K562 (cell line): Measurements from ENCODE around the gene RUNX1. TPM values are rescaled to one million over a fixed set of nuclear protein-coding genes. Genes with fewer than 3 reads are reported as not detected.

Source experiments
- CC2D1A ChIP-seq: fragments of 450-650 bp; IDR thresholded peaks from 2 replicates; pipeline ENCODE4 v1.6.1; 2017; ENCODE audit warnings: mild to moderate bottlenecking
- CREM ChIP-seq: IDR thresholded peaks from 2 replicates; pipeline ENCODE4 v1.6.1; 2014; ENCODE audit warnings: antibody characterized with exemption, low read depth
- E2F3 ChIP-seq: fragments of 250-450 bp; sonication (Bioruptor Pico); IDR thresholded peaks from 2 replicates; pipeline ENCODE4 v1.4.0; 2020; ENCODE audit warnings: mild to moderate bottlenecking
- FOS ChIP-seq: IDR thresholded peaks from 3 replicates; pipeline ENCODE4 v1.6.1; 2011; ENCODE audit not compliant: insufficient read length; ENCODE audit errors: extremely low read depth
- KAT7 ChIP-seq: sonication (generic); formaldehyde crosslinking; IDR thresholded peaks from 2 replicates; pipeline ENCODE4 v1.8.0; 2022; ENCODE audit warnings: missing genetic modification reagents, mild to moderate bottlenecking, borderline replicate concordance
- KDM1A ChIP-seq, 2 experiments: fragments of 450-650 bp; IDR thresholded peaks; 2 replicates each; pipeline ENCODE4 v1.6.1; 2016; ENCODE audit warnings: mild to moderate bottlenecking in 2 of 2
- KLF13 ChIP-seq: fragments of 450-650 bp; IDR thresholded peaks from 2 replicates; pipeline ENCODE4 v1.6.1; 2016; ENCODE audit warnings: missing genetic modification characterization, low read depth, mild to moderate bottlenecking, missing compliant biosample characterization, moderate library complexity, borderline replicate concordance
- NFIX ChIP-seq: fragments of 250-450 bp; sonication (Bioruptor Pico); IDR thresholded peaks from 2 replicates; pipeline ENCODE4 v1.4.0; 2020; ENCODE audit warnings: low read depth, mild to moderate bottlenecking, moderate library complexity
- NRF1 ChIP-seq, 2 experiments: fragments of 450-650 bp; IDR thresholded peaks in 1 of 2; conservative IDR thresholded peaks in 1 of 2; 2 replicates each; pipeline ENCODE4 v1.6.1; 2014; ENCODE audit warnings: mild to moderate bottlenecking in 2 of 2
- PCBP1 ChIP-seq: fragments of 200-400 bp; formaldehyde crosslinking; IDR thresholded peaks from 2 replicates; pipeline ENCODE4 v1.6.1; 2018; ENCODE audit warnings: mild to moderate bottlenecking, low read depth, low read length; ENCODE audit not compliant: poor library complexity, severe bottlenecking
- SIN3B ChIP-seq: fragments of 450-650 bp; IDR thresholded peaks from 2 replicates; pipeline ENCODE4 v1.6.1; 2017; ENCODE audit warnings: low read depth, mild to moderate bottlenecking, moderate library complexity
- SMAD4 ChIP-seq: fragments of 250-450 bp; sonication (Bioruptor Pico); conservative IDR thresholded peaks from 2 replicates; pipeline ENCODE4 v1.8.0; 2021; ENCODE audit warnings: inconsistent platforms, mild to moderate bottlenecking, moderate library complexity
- SRSF9 ChIP-seq: fragments of 200-400 bp; formaldehyde crosslinking; IDR thresholded peaks from 2 replicates; pipeline ENCODE4 v1.6.1; 2017; ENCODE audit warnings: low read depth, low read length, borderline replicate concordance
- STAG1 ChIP-seq: sonication (generic); formaldehyde crosslinking; IDR thresholded peaks from 2 replicates; pipeline ENCODE4 v1.5.0; 2020; ENCODE audit warnings: missing genetic modification reagents, borderline replicate concordance
- ZFX ChIP-seq: sonication (generic); formaldehyde crosslinking; IDR thresholded peaks from 2 replicates; pipeline ENCODE4 v1.8.0; 2022; ENCODE audit warnings: mild to moderate bottlenecking, missing genetic modification reagents, moderate library complexity
- ZNF318 ChIP-seq, 2 experiments: fragments of 450-650 bp; IDR thresholded peaks; 2 replicates each; pipeline ENCODE4 v1.6.1; 2016; ENCODE audit warnings: mild to moderate bottlenecking in 2 of 2, borderline replicate concordance in 1 of 2, low read depth in 1 of 2, moderate library complexity in 1 of 2
- polyA plus RNA-seq, 8 experiments: library from polyadenylated mRNA; depleted of rRNA in 4 of 8; stranded (reverse) in 5 of 8; unstranded in 3 of 8; fragments of >200 nt; fragmentation: Nextera tagmentation in 2 of 8; fragmentation: Illumina TruSeq in 1 of 8; extraction: Ambion mirVana in 2 of 8; extraction: Trizol in 1 of 8; gene quantifications; 2 replicates each; pipeline versions ENCODE4 v1.2.1 to v1.2.3, GENCODE V29; 2011 to 2014; ENCODE audit warnings: inconsistent platforms in 1 of 8, missing spikeins in 1 of 8
- total RNA-seq, 7 experiments: library from RNA; depleted of rRNA in 6 of 7; stranded (reverse); fragments of >200 nt in 6 of 7; fragmentation: Illumina TruSeq in 2 of 7; extraction: Trizol in 2 of 7; gene quantifications; 2 replicates each; pipeline versions ENCODE4 v1.2.1 to v1.2.3, GENCODE V29; 2011 to 2021; ENCODE audit warnings: low replicate concordance in 1 of 7
- TF ChIP-seq, protein P1 (sequence below), 3 experiments: IDR thresholded peaks in 2 of 3; conservative IDR thresholded peaks in 1 of 3; 2 replicates each; pipeline ENCODE4 v1.5.1; 2011 to 2012; ENCODE audit warnings: low read length in 3 of 3, mild to moderate bottlenecking in 3 of 3, control low read depth in 2 of 3, improper control_type of control experiment in 1 of 3, inconsistent platforms in 1 of 3, low read depth in 1 of 3, mixed read lengths in 1 of 3, moderate library complexity in 1 of 3; ENCODE audit not compliant: insufficient read depth in 2 of 3

Gene RUNX1
- total and polyA plus RNA-seq, 9 of the 15 experiments (the other 6 are each of a cell fraction or from before 2014, with no cell fraction given): 2.2 to 68.6 (median 17.8) TPM

- TF ChIP-seq ZNF318 (IDR thresholded peaks at IDR 0.05; ENCODE audit: borderline replicate concordance in 1 of 2, low read depth in 1 of 2) (no peak), KAT7 (CRISPR knock-in tag) (0 out of 2 replicates have a peak, but pooled peaks have one; percentile 95), SRSF9 (no peak), SMAD4 (peak; percentile 94), PCBP1 (peak; percentile 24), ZFX (CRISPR knock-in tag) (peak; percentile 93), KDM1A (IDR thresholded peaks at IDR 0.05) (peak in 1 of 2 experiments; percentile 10; a peak in 1 of 4 replicates), NFIX (CRISPR knock-in tag) (no peak), FOS (no peak), SIN3B (peak; percentile 67), CC2D1A (no peak), E2F3 (peak; percentile 78), CREM (0 out of 2 replicates have a peak, but pooled peaks have one; percentile 9), STAG1 (peak; percentile 72), NRF1 (conservative IDR thresholded peaks at IDR 0.05 in 1 of 2, IDR thresholded peaks at IDR 0.05 in 1 of 2) (peak; percentile 57 to 66; a peak in 3 of 4 replicates), KLF13 (peak; percentile 85)
- TF ChIP-seq, protein P1, sequence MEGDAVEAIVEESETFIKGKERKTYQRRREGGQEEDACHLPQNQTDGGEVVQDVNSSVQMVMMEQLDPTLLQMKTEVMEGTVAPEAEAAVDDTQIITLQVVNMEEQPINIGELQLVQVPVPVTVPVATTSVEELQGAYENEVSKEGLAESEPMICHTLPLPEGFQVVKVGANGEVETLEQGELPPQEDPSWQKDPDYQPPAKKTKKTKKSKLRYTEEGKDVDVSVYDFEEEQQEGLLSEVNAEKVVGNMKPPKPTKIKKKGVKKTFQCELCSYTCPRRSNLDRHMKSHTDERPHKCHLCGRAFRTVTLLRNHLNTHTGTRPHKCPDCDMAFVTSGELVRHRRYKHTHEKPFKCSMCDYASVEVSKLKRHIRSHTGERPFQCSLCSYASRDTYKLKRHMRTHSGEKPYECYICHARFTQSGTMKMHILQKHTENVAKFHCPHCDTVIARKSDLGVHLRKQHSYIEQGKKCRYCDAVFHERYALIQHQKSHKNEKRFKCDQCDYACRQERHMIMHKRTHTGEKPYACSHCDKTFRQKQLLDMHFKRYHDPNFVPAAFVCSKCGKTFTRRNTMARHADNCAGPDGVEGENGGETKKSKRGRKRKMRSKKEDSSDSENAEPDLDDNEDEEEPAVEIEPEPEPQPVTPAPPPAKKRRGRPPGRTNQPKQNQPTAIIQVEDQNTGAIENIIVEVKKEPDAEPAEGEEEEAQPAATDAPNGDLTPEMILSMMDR (IDR thresholded peaks at IDR 0.05 in 2 of 3, conservative IDR thresholded peaks at IDR 0.05 in 1 of 3; ENCODE audit: insufficient read depth in 2 of 3, low read depth in 1 of 3, low read length in 3 of 3): peak; percentile 69 to 94 (median 85)
Observed at GRCh38 chr21:34889676-34890469, 159.2 kb downstream of the RUNX1 start (continued).
